Erythroblast (primary cell): ENCODE measurements around the gene RAD23B.

Experiments
- GATA1 ChIP-seq: IDR thresholded peaks from 2 replicates; pipeline ENCODE4 v1.6.1; 2011; ENCODE audit warnings: low read depth, mild to moderate bottlenecking, control low read depth, low read length, moderate library complexity
- POLR2A ChIP-seq: IDR thresholded peaks from 2 replicates; pipeline ENCODE4 v1.6.1; 2011; ENCODE audit warnings: mild to moderate bottlenecking, low read length

- TF ChIP-seq POLR2A = no peak
- no peak for TF ChIP-seq GATA1
Observed at GRCh38 chr9:107342476-107343161, 59.5 kb downstream of the RAD23B start.
